Endothelial cell of umbilical vein (primary cell): ENCODE measurements around the gene ZMIZ1. TPM values are rescaled to one million over a fixed set of nuclear protein-coding genes. Genes with fewer than 3 reads are reported as not detected.

Experiments
- BruUV-seq: library from RNA; stranded (reverse); fragments of 400-500 nt; replicated peaks from 2 replicates; lab custom pipeline; 2021; lab: Mats Ljungman, UMichigan
- CTCF ChIA-PET: fragments of 300-600, 350-600 bp; sonication (Branson Sonifier 250); formaldehyde crosslinking; loops from one replicate; lab custom pipeline; 2021; ENCODE audit warnings: antibody characterized with exemption, inconsistent platforms; lab: Charles Lee
- POLR2A ChIA-PET: fragments of 300-600, 350-600 bp; sonication (Branson Sonifier 250); formaldehyde crosslinking; loops from one replicate; lab custom pipeline; 2021; ENCODE audit warnings: antibody characterized with exemption, inconsistent platforms; lab: Charles Lee
- DNase-seq: peaks from one replicate; pipeline ENCODE4 v3.0.0-alpha.2; 2011; ENCODE audit warnings: low read depth, low spot score
- FAIRE-seq: peaks from 2 replicates; lab custom pipeline; 2011; peaks lifted over from hg19 to GRCh38; lab: Jason Lieb, UNC
- H2AFZ ChIP-seq: 2 replicates; pipeline ENCODE4 v1.6.0; 2012; ENCODE audit warnings: low read depth, low read length, control low read depth, inconsistent platforms
- H3K27ac ChIP-seq: 2 replicates; pipeline ENCODE4 v1.5.1; 2011; ENCODE audit warnings: low read depth, mild to moderate bottlenecking, control low read depth, low read length, moderate library complexity; ENCODE audit not compliant: insufficient read depth
- H3K27me3 ChIP-seq, 2 experiments: 2 replicates each; pipeline versions ENCODE4 v1.6.0 to v1.6.1; 2011; ENCODE audit warnings: low read length in 2 of 2, mixed read lengths in 1 of 2; ENCODE audit not compliant: control insufficient read depth in 2 of 2, insufficient read depth in 2 of 2
- H3K36me3 ChIP-seq, 2 experiments: 2 replicates in 1 of 2; 3 replicates in 1 of 2; pipeline ENCODE4 v1.5.1; 2011; ENCODE audit warnings: low read length in 2 of 2, mild to moderate bottlenecking in 1 of 2, moderate library complexity in 1 of 2; ENCODE audit not compliant: control insufficient read depth in 2 of 2, insufficient read depth in 2 of 2; ENCODE audit errors: extremely low read depth in 1 of 2
- H3K4me1 ChIP-seq: 3 replicates; pipeline ENCODE4 v1.5.1; 2011; ENCODE audit warnings: mild to moderate bottlenecking, low read length; ENCODE audit not compliant: control insufficient read depth, insufficient read depth; ENCODE audit errors: extremely low read depth
- H3K4me2 ChIP-seq: 2 replicates; pipeline ENCODE4 v1.6.1; 2011; ENCODE audit warnings: low read length, control low read depth, mixed read lengths; ENCODE audit not compliant: insufficient read depth
- H3K4me3 ChIP-seq, 3 experiments: fragments of 200-600 bp in 1 of 3; sonication (generic), shearing (Covaris generic) in 1 of 3; replicated peaks in 1 of 3; 2 replicates each; pipeline ENCODE4 v1.5.1; 2011 to 2016; ENCODE audit warnings: control low read depth in 3 of 3, low read length in 3 of 3, mild to moderate bottlenecking in 2 of 3, inconsistent platforms in 1 of 3, low read depth in 1 of 3, moderate library complexity in 1 of 3; ENCODE audit not compliant: insufficient read depth in 1 of 3
- H3K79me2 ChIP-seq: 2 replicates; pipeline ENCODE4 v1.6.0; 2012; ENCODE audit warnings: low read length, inconsistent platforms; ENCODE audit not compliant: control insufficient read depth, insufficient read depth
- H3K9ac ChIP-seq: replicated peaks from 2 replicates; pipeline ENCODE3; 2011; ENCODE audit warnings: low read length, control low read depth; ENCODE audit not compliant: insufficient read depth; ENCODE audit errors: extremely low read depth
- H3K9me1 ChIP-seq: replicated peaks from 3 replicates; pipeline ENCODE4 v1.6.0; 2011; ENCODE audit warnings: mild to moderate bottlenecking, low read length; ENCODE audit not compliant: control insufficient read depth, insufficient read depth; ENCODE audit errors: extremely low read depth
- H3K9me3 ChIP-seq: replicated peaks from 2 replicates; pipeline ENCODE4 v1.5.1; 2012; ENCODE audit warnings: low read length, inconsistent platforms; ENCODE audit not compliant: control insufficient read depth, insufficient read depth
- H4K20me1 ChIP-seq: replicated peaks from 2 replicates; pipeline ENCODE3; 2011; ENCODE audit warnings: mild to moderate bottlenecking, low read length; ENCODE audit not compliant: control insufficient read depth, insufficient read depth; ENCODE audit errors: extremely low read depth
- EZH2 ChIP-seq: IDR thresholded peaks from 2 replicates; pipeline ENCODE4 v1.6.1; 2012; ENCODE audit warnings: borderline replicate concordance, low read depth, mild to moderate bottlenecking, moderate library complexity, low read length, inconsistent platforms; ENCODE audit not compliant: severe bottlenecking
- FOS ChIP-seq: IDR thresholded peaks from 2 replicates; pipeline ENCODE4 v1.6.1; 2011; ENCODE audit warnings: mild to moderate bottlenecking, low read length, moderate library complexity, borderline replicate concordance; ENCODE audit not compliant: insufficient read depth
- GATA2 ChIP-seq: IDR thresholded peaks from 2 replicates; pipeline ENCODE4 v1.7.0; 2011; ENCODE audit warnings: low read depth, mild to moderate bottlenecking, moderate library complexity, mixed read lengths, low read length; ENCODE audit not compliant: insufficient read length, insufficient read depth
- JUN ChIP-seq: IDR thresholded peaks from 2 replicates; pipeline ENCODE4 v1.6.1; 2011; ENCODE audit warnings: borderline replicate concordance, low read depth; ENCODE audit not compliant: insufficient read length, insufficient read depth
- MYC ChIP-seq: IDR thresholded peaks from one replicate; pipeline ENCODE4 v1.6.1; 2011; ENCODE audit warnings: mild to moderate bottlenecking, low read depth, low read length
- POLR2A ChIP-seq: IDR thresholded peaks from 2 replicates; pipeline ENCODE4 v1.6.1; 2012; ENCODE audit warnings: low read depth, mild to moderate bottlenecking, control low read depth, low read length
- POLR2AphosphoS5 ChIP-seq: IDR thresholded peaks from 2 replicates; pipeline ENCODE4 v1.6.1; 2012; ENCODE audit warnings: low read depth, mild to moderate bottlenecking, control low read depth, low read length, moderate library complexity; ENCODE audit not compliant: insufficient read depth
- dilution Hi-C: fragments of 300-500 bp; cut with MboI; formaldehyde crosslinking; loops from one replicate; pipeline ENCODE4 v1.15.0; 2019; ENCODE audit warnings: low sequenced_read_pairs; ENCODE audit not compliant: extremely low pct_ligation_motif_present
- intact Hi-C: fragments of 100-400 bp; cut with micrococcal nuclease; formaldehyde crosslinking; loops from one replicate; pipeline ENCODE4 v1.10.0; 2022
- polyA plus RNA-seq, 4 experiments: library from polyadenylated mRNA; depleted of rRNA in 3 of 4; stranded (reverse) in 3 of 4; unstranded in 1 of 4; fragments of >200 nt; gene quantifications; 2 replicates each; pipeline versions ENCODE4 v1.2.1 to v1.2.3, GENCODE V29; 2011 to 2012; ENCODE audit warnings: missing spikeins in 1 of 4
- total RNA-seq: library from RNA; stranded (reverse); gene quantifications from 2 replicates; pipeline ENCODE4 v1.2.3, GENCODE V29; 2021
- TF ChIP-seq, protein P1 (sequence below), 2 donors: IDR thresholded peaks; 1 replicate in 1 of 2; 2 replicates in 1 of 2; pipeline ENCODE4 v1.5.1; 2011; ENCODE audit warnings: low read length in 2 of 2, mild to moderate bottlenecking in 2 of 2, moderate library complexity in 2 of 2, control low read depth in 1 of 2, inconsistent platforms in 1 of 2, low read depth in 1 of 2; ENCODE audit not compliant: insufficient read depth in 1 of 2; ENCODE audit errors: extremely low read depth in 1 of 2
- TF ChIP-seq, protein P2 (sequence below): IDR thresholded peaks from 2 replicates; pipeline ENCODE4 v1.6.1; 2011; ENCODE audit not compliant: insufficient read depth, insufficient read length

The ZMIZ1 gene
- total and polyA plus RNA-seq, 2 donors (not counting 3 experiments of a cell fraction or from before 2014, with no cell fraction given), result 12.5 to 46.7 TPM

DNA sequence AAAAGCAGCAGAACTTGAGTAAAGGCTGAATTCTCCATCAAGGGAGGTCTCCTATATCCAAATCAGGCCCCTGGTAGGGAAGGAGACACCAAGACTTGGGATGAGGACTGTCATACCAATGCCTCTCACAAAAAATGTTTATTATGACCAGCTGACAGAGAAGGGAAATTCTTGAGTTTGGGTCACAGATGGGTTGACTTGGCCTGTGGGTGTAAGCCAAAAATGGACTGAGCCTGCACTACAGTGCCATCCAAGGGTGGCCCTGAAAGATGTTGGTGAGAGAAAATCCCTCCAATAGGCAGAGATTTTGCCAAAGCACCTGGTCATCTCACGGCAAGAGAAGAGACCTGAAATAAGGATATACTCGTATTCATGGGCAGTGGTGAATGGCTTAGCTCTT lies 251.6 kb downstream of the ZMIZ1 start:
- FAIRE-seq (no peak), DNase-seq (no peak)
- Histone ChIP-seq H3K36me3 (no peaks in the 10 kb centered on the region), H3K4me3 (no peak overlapping the region), H3K9ac (no peak overlapping the region), H4K20me1 (no peaks in the 10 kb centered on the region), H3K9me1 (no peaks in the 10 kb centered on the region), H3K9me3 (no peaks in the 10 kb centered on the region), H3K4me2 (no peak overlapping the region), H3K27me3 (no peaks in the 10 kb centered on the region), H3K27ac (no peak overlapping the region), H3K79me2 (no peaks in the 10 kb centered on the region), H3K4me1 (peaks cover 11% of the 10 kb centered on the region), H2AFZ (no peak overlapping the region)
- dilution Hi-C loops, result no loop called here
- TF ChIP-seq MYC (no peak), POLR2A (no peak), FOS (no peak), JUN (no peak), EZH2 (no peak), POLR2AphosphoS5 (no peak), GATA2 (no peak)
- TF ChIP-seq, protein P1, sequence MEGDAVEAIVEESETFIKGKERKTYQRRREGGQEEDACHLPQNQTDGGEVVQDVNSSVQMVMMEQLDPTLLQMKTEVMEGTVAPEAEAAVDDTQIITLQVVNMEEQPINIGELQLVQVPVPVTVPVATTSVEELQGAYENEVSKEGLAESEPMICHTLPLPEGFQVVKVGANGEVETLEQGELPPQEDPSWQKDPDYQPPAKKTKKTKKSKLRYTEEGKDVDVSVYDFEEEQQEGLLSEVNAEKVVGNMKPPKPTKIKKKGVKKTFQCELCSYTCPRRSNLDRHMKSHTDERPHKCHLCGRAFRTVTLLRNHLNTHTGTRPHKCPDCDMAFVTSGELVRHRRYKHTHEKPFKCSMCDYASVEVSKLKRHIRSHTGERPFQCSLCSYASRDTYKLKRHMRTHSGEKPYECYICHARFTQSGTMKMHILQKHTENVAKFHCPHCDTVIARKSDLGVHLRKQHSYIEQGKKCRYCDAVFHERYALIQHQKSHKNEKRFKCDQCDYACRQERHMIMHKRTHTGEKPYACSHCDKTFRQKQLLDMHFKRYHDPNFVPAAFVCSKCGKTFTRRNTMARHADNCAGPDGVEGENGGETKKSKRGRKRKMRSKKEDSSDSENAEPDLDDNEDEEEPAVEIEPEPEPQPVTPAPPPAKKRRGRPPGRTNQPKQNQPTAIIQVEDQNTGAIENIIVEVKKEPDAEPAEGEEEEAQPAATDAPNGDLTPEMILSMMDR (IDR thresholded peaks at IDR 0.05; ENCODE audit: extremely low read depth in 1 of 2, insufficient read depth in 1 of 2, low read depth in 1 of 2, low read length in 2 of 2), result no peak
- TF ChIP-seq, protein P2, sequence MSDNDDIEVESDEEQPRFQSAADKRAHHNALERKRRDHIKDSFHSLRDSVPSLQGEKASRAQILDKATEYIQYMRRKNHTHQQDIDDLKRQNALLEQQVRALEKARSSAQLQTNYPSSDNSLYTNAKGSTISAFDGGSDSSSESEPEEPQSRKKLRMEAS, result no peak
- ChIA-PET CTCF (interaction anchor here (0.5 to 1.0 kb wide), 2 partner anchors 25 to 126 kb away, joined by 3 read pairs; no protein-coding TSS in a partner anchor), POLR2A (no interaction called here)
- intact Hi-C loops, result no loop called here
- no TSS peak for BruUV-seq
